K562 (cell line): ENCODE data around the gene TBC1D25. TPM values are rescaled to one million over a fixed set of nuclear protein-coding genes. Genes with fewer than 3 reads are reported as not detected.

ENCODE experiments used
- ARHGAP35 ChIP-seq: fragments of 450-650 bp; IDR thresholded peaks from 2 replicates; pipeline ENCODE4 v1.6.1; 2018; ENCODE audit not compliant: partially characterized antibody
- CAMTA2 ChIP-seq: fragments of 250-450 bp; sonication (Bioruptor Pico); conservative IDR thresholded peaks from 2 replicates; pipeline ENCODE4 v1.5.1; 2022
- CBX8 ChIP-seq: fragments of 200-600 bp; sonication (generic); IDR thresholded peaks from 2 replicates; pipeline ENCODE4 v1.6.1; 2012; ENCODE audit warnings: borderline replicate concordance, mixed run types, low read depth, mild to moderate bottlenecking, moderate library complexity, mixed read lengths, low read length, control low read depth, inconsistent platforms; ENCODE audit not compliant: poor library complexity, severe bottlenecking; ENCODE audit errors: extremely low read depth
- CCAR2 ChIP-seq: fragments of 200-400 bp; formaldehyde crosslinking; IDR thresholded peaks from 2 replicates; pipeline ENCODE4 v1.6.1; 2017; ENCODE audit warnings: mild to moderate bottlenecking, low read depth, low read length
- CHCHD3 ChIP-seq: fragments of 250-450 bp; sonication (Bioruptor Pico); IDR thresholded peaks from 2 replicates; pipeline ENCODE4 v2.1.2; 2022; ENCODE audit warnings: mild to moderate bottlenecking
- FOXK2 ChIP-seq, 2 experiments: fragments of 450-650 bp; IDR thresholded peaks in 1 of 2; conservative IDR thresholded peaks in 1 of 2; 2 replicates each; pipeline ENCODE4 v1.6.1; 2016; ENCODE audit warnings: low read depth in 2 of 2, mild to moderate bottlenecking in 1 of 2
- HDAC8 ChIP-seq: fragments of 450-650 bp; IDR thresholded peaks from 2 replicates; pipeline ENCODE4 v1.6.1; 2016; ENCODE audit warnings: mild to moderate bottlenecking, missing genetic modification characterization, moderate library complexity, missing compliant biosample characterization
- KLF1 ChIP-seq: fragments of 450-650 bp; IDR thresholded peaks from 2 replicates; pipeline ENCODE4 v1.6.1; 2016; ENCODE audit warnings: missing genetic modification characterization, missing compliant biosample characterization
- KLF16 ChIP-seq: IDR thresholded peaks from 2 replicates; pipeline ENCODE4 v1.6.1; 2016; ENCODE audit warnings: antibody characterized with exemption
- MTA3 ChIP-seq: fragments of 450-650 bp; formaldehyde crosslinking; IDR thresholded peaks from 2 replicates; pipeline ENCODE4 v1.6.1; 2017; ENCODE audit warnings: mild to moderate bottlenecking, borderline replicate concordance
- SIRT6 ChIP-seq: IDR thresholded peaks from one replicate; pipeline ENCODE4 v1.6.1; 2012; ENCODE audit warnings: low read depth, mild to moderate bottlenecking, control low read depth, inconsistent platforms, low read length, moderate library complexity
- SLC30A9 ChIP-seq: fragments of 250-450 bp; sonication (Bioruptor Pico); IDR thresholded peaks from 2 replicates; pipeline ENCODE4 v1.8.0; 2022; ENCODE audit warnings: mild to moderate bottlenecking, moderate library complexity
- SP2 ChIP-seq: IDR thresholded peaks from 2 replicates; pipeline ENCODE4 v1.6.1; 2011; ENCODE audit warnings: mild to moderate bottlenecking, low read depth, low read length, moderate library complexity; ENCODE audit not compliant: poor library complexity, severe bottlenecking; ENCODE audit errors: extremely low read depth
- SRSF7 ChIP-seq: fragments of 200-400 bp; formaldehyde crosslinking; optimal IDR thresholded peaks from 2 replicates; pipeline ENCODE3; 2017; ENCODE audit warnings: mild to moderate bottlenecking, low read depth, low read length
- TBL1XR1 ChIP-seq, 2 experiments: IDR thresholded peaks; 2 replicates each; pipeline ENCODE4 v1.6.1; 2012; ENCODE audit warnings: improper control_type of control experiment in 2 of 2, low read length in 2 of 2, mild to moderate bottlenecking in 1 of 2
- YBX1 ChIP-seq: fragments of 450-650 bp; IDR thresholded peaks from 2 replicates; pipeline ENCODE4 v1.7.1; 2016; ENCODE audit warnings: mild to moderate bottlenecking
- ZBTB7A ChIP-seq: IDR thresholded peaks from 2 replicates; pipeline ENCODE4 v1.6.1; 2011; ENCODE audit warnings: low read depth, mild to moderate bottlenecking, low read length, moderate library complexity, borderline replicate concordance; ENCODE audit not compliant: control insufficient read depth
- ZKSCAN3 ChIP-seq: fragments of 250-450 bp; sonication (Bioruptor Pico); IDR thresholded peaks from 2 replicates; pipeline ENCODE4 v1.4.0; 2020
- ZNF143 ChIP-seq: sonication (generic); formaldehyde crosslinking; IDR thresholded peaks from 2 replicates; pipeline ENCODE4 v1.9.0; 2022; ENCODE audit warnings: mild to moderate bottlenecking, missing genetic modification reagents
- ZNF75A ChIP-seq: fragments of 450-650 bp; formaldehyde crosslinking; IDR thresholded peaks from 2 replicates; pipeline ENCODE4 v1.4.0; 2020; ENCODE audit warnings: mild to moderate bottlenecking
- ZNF778 ChIP-seq: fragments of 450-650 bp; formaldehyde crosslinking; IDR thresholded peaks from 2 replicates; pipeline ENCODE4 v1.4.0; 2020; ENCODE audit warnings: mild to moderate bottlenecking, moderate library complexity
- polyA plus RNA-seq, 8 experiments: library from polyadenylated mRNA; depleted of rRNA in 4 of 8; stranded (reverse) in 5 of 8; unstranded in 3 of 8; fragments of >200 nt; fragmentation: Nextera tagmentation in 2 of 8; fragmentation: Illumina TruSeq in 1 of 8; extraction: Ambion mirVana in 2 of 8; extraction: Trizol in 1 of 8; gene quantifications; 2 replicates each; pipeline versions ENCODE4 v1.2.1 to v1.2.3, GENCODE V29; 2011 to 2014; ENCODE audit warnings: inconsistent platforms in 1 of 8, missing spikeins in 1 of 8
- total RNA-seq, 7 experiments: library from RNA; depleted of rRNA in 6 of 7; stranded (reverse); fragments of >200 nt in 6 of 7; fragmentation: Illumina TruSeq in 2 of 7; extraction: Trizol in 2 of 7; gene quantifications; 2 replicates each; pipeline versions ENCODE4 v1.2.1 to v1.2.3, GENCODE V29; 2011 to 2021; ENCODE audit warnings: low replicate concordance in 1 of 7
- TF ChIP-seq, protein P1 (sequence below): fragments of 250-450 bp; sonication (Bioruptor Pico); IDR thresholded peaks from 2 replicates; pipeline ENCODE4 v1.4.0; 2020; ENCODE audit warnings: mild to moderate bottlenecking, moderate library complexity
- TF ChIP-seq, protein P2 (sequence below): IDR thresholded peaks from 2 replicates; pipeline ENCODE4 v1.6.1; 2011; ENCODE audit warnings: borderline replicate concordance, low read depth, mild to moderate bottlenecking, moderate library complexity, low read length; ENCODE audit not compliant: insufficient read depth, poor library complexity, severe bottlenecking

Gene TBC1D25
- total and polyA plus RNA-seq, 9 of the 15 experiments (the other 6 are each of a cell fraction or from before 2014, with no cell fraction given), result 0.62 to 10.6 (median 3.9) TPM

GRCh38 chrX:48574270-48575266 lies 35.1 kb downstream of the TBC1D25 start, which contains the start of gene RBM3 (continued):
- TF ChIP-seq TBL1XR1 (IDR thresholded peaks at IDR 0.05; ENCODE audit: low read length in 2 of 2), result no peak; a peak in 1 of 4 replicates
- TF ChIP-seq MTA3, result no peak
- no peak for TF ChIP-seq ZKSCAN3
- no peak for TF ChIP-seq SRSF7
- TF ChIP-seq SP2, result no peak
- TF ChIP-seq CCAR2, result no peak
- TF ChIP-seq KLF16, result peak; percentile 64
- TF ChIP-seq YBX1, result no peak
- TF ChIP-seq HDAC8 (tag), result no peak
- TF ChIP-seq SIRT6, result no peak
- TF ChIP-seq ZNF143, result no peak
- no peak for TF ChIP-seq ZNF75A
- no peak for TF ChIP-seq SLC30A9 (CRISPR knock-in tag)
- no peak for TF ChIP-seq CAMTA2 (CRISPR knock-in tag)
- no peak for TF ChIP-seq ZNF778 (CRISPR knock-in tag)
- TF ChIP-seq ARHGAP35, result peak; percentile 20
- TF ChIP-seq, protein P1, sequence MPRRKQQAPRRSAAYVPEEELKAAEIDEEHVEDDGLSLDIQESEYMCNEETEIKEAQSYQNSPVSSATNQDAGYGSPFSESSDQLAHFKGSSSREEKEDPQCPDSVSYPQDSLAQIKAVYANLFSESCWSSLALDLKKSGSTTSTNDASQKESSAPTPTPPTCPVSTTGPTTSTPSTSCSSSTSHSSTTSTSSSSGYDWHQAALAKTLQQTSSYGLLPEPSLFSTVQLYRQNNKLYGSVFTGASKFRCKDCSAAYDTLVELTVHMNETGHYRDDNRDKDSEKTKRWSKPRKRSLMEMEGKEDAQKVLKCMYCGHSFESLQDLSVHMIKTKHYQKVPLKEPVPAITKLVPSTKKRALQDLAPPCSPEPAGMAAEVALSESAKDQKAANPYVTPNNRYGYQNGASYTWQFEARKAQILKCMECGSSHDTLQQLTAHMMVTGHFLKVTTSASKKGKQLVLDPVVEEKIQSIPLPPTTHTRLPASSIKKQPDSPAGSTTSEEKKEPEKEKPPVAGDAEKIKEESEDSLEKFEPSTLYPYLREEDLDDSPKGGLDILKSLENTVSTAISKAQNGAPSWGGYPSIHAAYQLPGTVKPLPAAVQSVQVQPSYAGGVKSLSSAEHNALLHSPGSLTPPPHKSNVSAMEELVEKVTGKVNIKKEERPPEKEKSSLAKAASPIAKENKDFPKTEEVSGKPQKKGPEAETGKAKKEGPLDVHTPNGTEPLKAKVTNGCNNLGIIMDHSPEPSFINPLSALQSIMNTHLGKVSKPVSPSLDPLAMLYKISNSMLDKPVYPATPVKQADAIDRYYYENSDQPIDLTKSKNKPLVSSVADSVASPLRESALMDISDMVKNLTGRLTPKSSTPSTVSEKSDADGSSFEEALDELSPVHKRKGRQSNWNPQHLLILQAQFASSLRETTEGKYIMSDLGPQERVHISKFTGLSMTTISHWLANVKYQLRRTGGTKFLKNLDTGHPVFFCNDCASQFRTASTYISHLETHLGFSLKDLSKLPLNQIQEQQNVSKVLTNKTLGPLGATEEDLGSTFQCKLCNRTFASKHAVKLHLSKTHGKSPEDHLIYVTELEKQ (CRISPR knock-in tag), result no peak
- peak; percentile 99 for TF ChIP-seq KLF1 (tag)
- no peak for TF ChIP-seq CBX8
- peak; percentile 98 to 100 for TF ChIP-seq FOXK2 (conservative IDR thresholded peaks at IDR 0.05 in 1 of 2, IDR thresholded peaks at IDR 0.05 in 1 of 2; ENCODE audit: low read depth in 2 of 2)
- TF ChIP-seq ZBTB7A, result no peak
- TF ChIP-seq, protein P2, sequence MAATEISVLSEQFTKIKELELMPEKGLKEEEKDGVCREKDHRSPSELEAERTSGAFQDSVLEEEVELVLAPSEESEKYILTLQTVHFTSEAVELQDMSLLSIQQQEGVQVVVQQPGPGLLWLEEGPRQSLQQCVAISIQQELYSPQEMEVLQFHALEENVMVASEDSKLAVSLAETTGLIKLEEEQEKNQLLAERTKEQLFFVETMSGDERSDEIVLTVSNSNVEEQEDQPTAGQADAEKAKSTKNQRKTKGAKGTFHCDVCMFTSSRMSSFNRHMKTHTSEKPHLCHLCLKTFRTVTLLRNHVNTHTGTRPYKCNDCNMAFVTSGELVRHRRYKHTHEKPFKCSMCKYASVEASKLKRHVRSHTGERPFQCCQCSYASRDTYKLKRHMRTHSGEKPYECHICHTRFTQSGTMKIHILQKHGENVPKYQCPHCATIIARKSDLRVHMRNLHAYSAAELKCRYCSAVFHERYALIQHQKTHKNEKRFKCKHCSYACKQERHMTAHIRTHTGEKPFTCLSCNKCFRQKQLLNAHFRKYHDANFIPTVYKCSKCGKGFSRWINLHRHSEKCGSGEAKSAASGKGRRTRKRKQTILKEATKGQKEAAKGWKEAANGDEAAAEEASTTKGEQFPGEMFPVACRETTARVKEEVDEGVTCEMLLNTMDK, result peak; percentile 60
- no peak for TF ChIP-seq CHCHD3 (CRISPR knock-in tag)
